Left lung (tissue), 10 donors: ENCODE measurements around the gene PCDHB12. TPM values are rescaled to one million over a fixed set of nuclear protein-coding genes. Genes with fewer than 3 reads are reported as not detected.
"Not testable (repeated sequence)": the region's sequence is repeated elsewhere in the genome, so short reads cannot be mapped to it uniquely, and the experiment has no call there.

Source experiments
- ATAC-seq: fragments of 200-7000 bp; cut with Tn5 transposase; one replicate; pipeline ENCODE4 v1.9.1; 2020; ENCODE audit warnings: moderate library complexity
- DNase-seq, 4 donors: peaks; one replicate each; pipeline ENCODE4 v3.0.0-alpha.2; 2013 to 2020
- H3K27ac ChIP-seq, 2 donors: fragments of 200-600 bp; sonication (generic) in 1 of 2; one replicate each; pipeline versions ENCODE4 v1.5.0 to v1.8.0; 2020 to 2021
- H3K27me3 ChIP-seq, 2 donors: fragments of 200-600 bp; sonication (generic) in 1 of 2; one replicate each; pipeline versions ENCODE4 v1.5.0 to v1.8.0; 2020 to 2021
- H3K36me3 ChIP-seq, 2 donors: fragments of 200-600 bp; sonication (generic) in 1 of 2; one replicate each; pipeline versions ENCODE4 v1.5.0 to v1.8.0; 2020 to 2021
- H3K4me1 ChIP-seq, 2 donors: fragments of 200-600 bp; one replicate each; pipeline ENCODE4 v1.8.0; 2021
- H3K4me3 ChIP-seq, 2 donors: fragments of 200-600 bp; sonication (generic) in 1 of 2; one replicate each; pipeline versions ENCODE4 v1.5.0 to v1.8.0; 2020 to 2021; ENCODE audit warnings: mild to moderate bottlenecking in 1 of 2
- H3K9me3 ChIP-seq, 2 donors: fragments of 200-600 bp; sonication (generic) in 1 of 2; one replicate each; pipeline versions ENCODE4 v1.5.0 to v1.8.0; 2020 to 2021
- intact Hi-C, 2 donors: fragments of 100-400 bp; cut with DNase I; formaldehyde crosslinking; loops; one replicate each; pipeline versions ENCODE4 v1.11.2 to v1.14.2; 2022
- polyA plus RNA-seq, 6 donors: library from polyadenylated mRNA; unstranded; fragments of 120-200 nt; gene quantifications; one replicate each; pipeline ENCODE4 v1.2.1, GENCODE V29; 2013; ENCODE audit not compliant: insufficient read length in 6 of 6
- total RNA-seq, 2 donors: library from RNA; stranded (reverse); fragmentation: NEBNext Ultra II Directional; extraction: Animal tissue kit (Norgen Biotek cat#: 25700); gene quantifications; one replicate each; pipeline ENCODE4 v1.2.1, GENCODE V29; 2021
- TF ChIP-seq, protein P1 (sequence below), 2 donors: fragments of 200-600 bp; sonication (generic) in 1 of 2; IDR thresholded peaks; one replicate each; pipeline versions ENCODE4 v1.5.0 to v1.8.0; 2021; ENCODE audit warnings: antibody characterized with exemption in 2 of 2
- donor health status: DM: no; HTN: yes; CAD: no.
- donor health status: DM: no; HTN: no; CAD: no.

The PCDHB12 gene
- total and polyA plus RNA-seq, 8 donors = 2.3 to 7.6 (median 5.8) TPM

DNA sequence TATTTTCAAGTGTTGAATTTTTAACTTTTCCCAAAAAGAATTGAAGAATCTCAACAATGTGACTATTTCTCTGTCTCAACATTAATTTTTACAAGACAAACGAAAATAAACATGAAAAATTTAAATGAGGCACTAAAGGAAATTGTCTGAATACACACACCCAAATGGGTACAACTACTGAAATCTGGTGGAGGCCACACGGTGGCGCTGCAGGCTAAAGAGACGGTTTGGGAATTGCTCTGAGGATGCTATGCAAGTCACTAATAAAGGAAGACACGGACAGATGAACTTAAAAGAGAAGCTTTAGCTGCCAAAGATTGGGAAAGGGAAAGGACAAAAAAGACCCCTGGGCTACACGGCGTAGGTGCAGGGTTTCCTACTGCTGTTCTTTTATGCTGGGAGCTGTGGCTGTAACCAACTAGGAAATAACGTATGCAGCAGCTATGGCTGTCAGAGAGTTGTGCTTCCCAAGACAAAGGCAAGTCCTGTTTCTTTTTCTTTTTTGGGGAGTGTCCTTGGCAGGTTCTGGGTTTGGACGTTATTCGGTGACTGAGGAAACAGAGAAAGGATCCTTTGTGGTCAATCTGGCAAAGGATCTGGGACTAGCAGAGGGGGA lies 16.3 kb upstream of the PCDHB12 start, which contains the start of gene PCDHB10:
Gene PCDHB10, plus strand, starts transcription at position 244 of the 616 bp plus-strand sequence. Its CDS starts 200 bp downstream, at position 444.
- Histone ChIP-seq H3K27ac (no peak within 1 kb of the TSS), H3K4me1 (no peaks in the 10 kb centered on the region), H3K36me3 (no peaks in the 10 kb centered on the region), H3K9me3 (peaks cover 0 to 72% of the 10 kb centered on the region in 2 donors), H3K4me3 (no peak within 1 kb of the TSS), H3K27me3 (peaks cover 3 to 38% of the 10 kb centered on the region in 2 donors)
- intact Hi-C loops = no loop called here
- TF ChIP-seq, protein P1, sequence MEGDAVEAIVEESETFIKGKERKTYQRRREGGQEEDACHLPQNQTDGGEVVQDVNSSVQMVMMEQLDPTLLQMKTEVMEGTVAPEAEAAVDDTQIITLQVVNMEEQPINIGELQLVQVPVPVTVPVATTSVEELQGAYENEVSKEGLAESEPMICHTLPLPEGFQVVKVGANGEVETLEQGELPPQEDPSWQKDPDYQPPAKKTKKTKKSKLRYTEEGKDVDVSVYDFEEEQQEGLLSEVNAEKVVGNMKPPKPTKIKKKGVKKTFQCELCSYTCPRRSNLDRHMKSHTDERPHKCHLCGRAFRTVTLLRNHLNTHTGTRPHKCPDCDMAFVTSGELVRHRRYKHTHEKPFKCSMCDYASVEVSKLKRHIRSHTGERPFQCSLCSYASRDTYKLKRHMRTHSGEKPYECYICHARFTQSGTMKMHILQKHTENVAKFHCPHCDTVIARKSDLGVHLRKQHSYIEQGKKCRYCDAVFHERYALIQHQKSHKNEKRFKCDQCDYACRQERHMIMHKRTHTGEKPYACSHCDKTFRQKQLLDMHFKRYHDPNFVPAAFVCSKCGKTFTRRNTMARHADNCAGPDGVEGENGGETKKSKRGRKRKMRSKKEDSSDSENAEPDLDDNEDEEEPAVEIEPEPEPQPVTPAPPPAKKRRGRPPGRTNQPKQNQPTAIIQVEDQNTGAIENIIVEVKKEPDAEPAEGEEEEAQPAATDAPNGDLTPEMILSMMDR (IDR thresholded peaks at IDR 0.05) = peak in 1 of 2 donors; percentile 13
- DNase-seq (peak in 1 of 4 donors; percentile 29), ATAC-seq (no peak)

DNA sequence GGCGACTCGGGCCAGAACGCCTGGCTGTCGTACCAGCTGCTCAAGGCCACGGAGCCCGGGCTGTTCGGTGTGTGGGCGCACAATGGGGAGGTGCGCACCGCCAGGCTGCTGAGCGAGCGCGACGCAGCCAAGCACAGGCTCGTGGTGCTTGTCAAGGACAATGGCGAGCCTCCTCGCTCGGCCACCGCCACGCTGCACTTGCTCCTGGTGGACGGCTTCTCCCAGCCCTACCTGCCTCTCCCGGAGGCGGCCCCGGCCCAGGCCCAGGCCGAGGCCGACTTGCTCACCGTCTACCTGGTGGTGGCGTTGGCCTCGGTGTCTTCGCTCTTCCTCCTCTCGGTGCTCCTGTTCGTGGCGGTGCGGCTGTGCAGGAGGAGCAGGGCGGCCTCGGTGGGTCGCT lies 14.2 kb upstream of the PCDHB12 start:
- intact Hi-C loops, H3K27ac ChIP-seq, H3K36me3 ChIP-seq, ATAC-seq, H3K4me1 ChIP-seq, H3K4me3 ChIP-seq, DNase-seq: not testable (repeated sequence)
- Histone ChIP-seq H3K9me3 (peaks cover 5 to 86% of the 10 kb centered on the region in 2 donors), H3K27me3 (peaks cover 3 to 29% of the 10 kb centered on the region in 2 donors)

DNA sequence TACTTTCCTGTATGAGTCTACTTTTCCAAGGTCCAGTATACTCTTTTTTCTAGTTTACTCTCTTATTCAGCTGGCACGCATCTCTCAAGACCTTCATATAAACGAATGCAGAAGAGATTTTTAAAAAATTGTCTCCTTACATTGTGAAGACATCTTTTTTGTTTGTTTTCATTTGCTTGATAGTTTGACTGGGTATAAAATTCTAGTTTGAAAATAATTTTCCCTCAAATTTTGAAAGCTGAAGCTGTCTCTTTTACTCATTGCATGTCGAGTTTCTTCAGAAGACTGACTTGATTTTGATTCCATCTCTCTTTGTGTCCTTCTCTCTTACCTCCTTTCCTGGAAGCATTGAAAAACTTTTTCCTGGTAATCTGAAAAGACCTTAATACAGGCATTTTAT lies 12.2 kb upstream of the PCDHB12 start:
- Histone ChIP-seq H3K4me1 (no peaks in the 10 kb centered on the region), H3K27me3 (peaks cover 0 to 36% of the 10 kb centered on the region in 2 donors), H3K36me3 (no peaks in the 10 kb centered on the region), H3K27ac (no peak overlapping the region), H3K9me3 (peaks cover 5 to 84% of the 10 kb centered on the region in 2 donors), H3K4me3 (no peak overlapping the region)
- intact Hi-C loops = no loop called here
- no peak for DNase-seq
- TF ChIP-seq, protein P1 (IDR thresholded peaks at IDR 0.05) = no peak
- ATAC-seq = no peak

GRCh38 chr5:141199359-141200235 lies 8.9 kb upstream of the PCDHB12 start, which contains the start of gene PCDHB11:
TSS of gene PCDHB11 (plus strand) at chr5:141199627. CDS start at chr5:141199775, 148 bp downstream.
- H3K4me3 ChIP-seq = no peak within 1 kb of the TSS
- DNase-seq = no peak
- ATAC-seq = peak; percentile 26
- peaks cover 0 to 33% of the 10 kb centered on the region in 2 donors for H3K27me3 ChIP-seq
- no peaks in the 10 kb centered on the region for H3K36me3 ChIP-seq
- H3K27ac ChIP-seq = no peak within 1 kb of the TSS
- H3K4me1 ChIP-seq = no peaks in the 10 kb centered on the region
- intact Hi-C loops = no loop called here
- H3K9me3 ChIP-seq = peaks cover 5 to 92% of the 10 kb centered on the region in 2 donors
- TF ChIP-seq, protein P1 (IDR thresholded peaks at IDR 0.05) = no peak

GRCh38 chr5:141201126-141201525 lies 7.4 kb upstream of the PCDHB12 start:
- Histone ChIP-seq H3K27me3 (peaks cover 0 to 32% of the 10 kb centered on the region in 2 donors), H3K9me3 (peaks cover 5 to 83% of the 10 kb centered on the region in 2 donors)
- intact Hi-C loops, H3K4me3 ChIP-seq, H3K36me3 ChIP-seq, DNase-seq, H3K4me1 ChIP-seq, H3K27ac ChIP-seq, ATAC-seq: not testable (repeated sequence)

DNA sequence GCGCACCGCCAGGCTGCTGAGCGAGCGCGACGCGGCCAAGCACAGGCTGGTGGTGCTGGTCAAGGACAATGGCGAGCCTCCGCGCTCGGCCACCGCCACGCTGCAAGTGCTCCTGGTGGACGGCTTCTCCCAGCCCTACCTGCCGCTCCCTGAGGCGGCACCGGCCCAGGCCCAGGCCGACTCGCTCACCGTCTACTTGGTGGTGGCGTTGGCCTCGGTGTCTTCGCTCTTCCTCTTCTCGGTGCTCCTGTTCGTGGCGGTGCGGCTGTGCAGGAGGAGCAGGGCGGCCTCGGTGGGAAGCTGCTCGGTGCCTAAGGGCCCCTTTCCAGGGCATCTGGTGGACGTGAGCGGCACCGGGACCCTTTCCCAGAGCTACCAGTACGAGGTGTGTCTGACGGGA lies 6.9 kb upstream of the PCDHB12 start:
- Histone ChIP-seq H3K9me3 (peaks cover 5 to 78% of the 10 kb centered on the region in 2 donors), H3K27me3 (peaks cover 0 to 32% of the 10 kb centered on the region in 2 donors)
- H3K4me3 ChIP-seq, H3K27ac ChIP-seq, ATAC-seq, H3K4me1 ChIP-seq, H3K36me3 ChIP-seq, intact Hi-C loops: not testable (repeated sequence)
- peak in 1 of 4 donors; percentile 59 for DNase-seq

DNA sequence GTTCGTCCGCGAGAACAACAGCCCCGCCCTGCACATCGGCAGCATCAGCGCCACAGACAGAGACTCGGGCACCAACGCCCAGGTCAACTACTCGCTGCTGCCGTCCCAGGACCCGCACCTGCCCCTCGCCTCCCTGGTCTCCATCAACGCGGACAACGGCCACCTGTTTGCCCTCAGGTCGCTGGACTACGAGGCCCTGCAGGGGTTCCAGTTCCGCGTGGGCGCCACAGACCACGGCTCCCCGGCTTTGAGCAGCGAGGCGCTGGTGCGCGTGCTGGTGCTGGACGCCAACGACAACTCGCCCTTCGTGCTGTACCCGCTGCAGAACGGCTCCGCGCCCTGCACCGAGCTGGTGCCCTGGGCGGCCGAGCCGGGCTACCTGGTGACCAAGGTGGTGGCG lies 1.8 kb downstream of the PCDHB12 start:
- intact Hi-C loops, H3K4me1 ChIP-seq, H3K36me3 ChIP-seq, H3K4me3 ChIP-seq, ATAC-seq, DNase-seq, H3K27ac ChIP-seq: not testable (repeated sequence)
- Histone ChIP-seq H3K27me3 (peaks cover 0 to 46% of the 10 kb centered on the region in 2 donors), H3K9me3 (peaks cover 0 to 62% of the 10 kb centered on the region in 2 donors)

- ATAC-seq, DNase-seq, H3K4me1 ChIP-seq, H3K36me3 ChIP-seq, H3K4me3 ChIP-seq, H3K27ac ChIP-seq, intact Hi-C loops: not testable (repeated sequence)
- Histone ChIP-seq H3K27me3 (peaks cover 0 to 46% of the 10 kb centered on the region in 2 donors), H3K9me3 (peaks cover 0 to 65% of the 10 kb centered on the region in 2 donors)
Measured at GRCh38 chr5:141210849-141211248, 2.3 kb downstream of the PCDHB12 start.

GRCh38 chr5:141213656-141214339 lies 5.3 kb downstream of the PCDHB12 start, which contains the start of gene PCDHB13:
TSS of gene PCDHB13 (plus strand) at chr5:141213919. CDS start at chr5:141214124, 205 bp downstream.
- H3K4me3 ChIP-seq, H3K4me1 ChIP-seq, H3K27ac ChIP-seq, H3K36me3 ChIP-seq, intact Hi-C loops: not testable (repeated sequence)
- H3K9me3 ChIP-seq = peaks cover 0 to 69% of the 10 kb centered on the region in 2 donors
- peaks cover 0 to 44% of the 10 kb centered on the region in 2 donors for H3K27me3 ChIP-seq
- DNase-seq (peak in 1 of 4 donors; percentile 33), ATAC-seq (peak; percentile 57)
